SK-N-SH treated with all-trans-retinoic acid at 6 μM for 48 hours (cell line): ENCODE data around the gene CTTNBP2.

Experiments
- ATAC-seq: fragments of 200-7000 bp; cut with Tn5 transposase; 3 replicates; pipeline ENCODE4 v1.9.1; 2020; ENCODE audit warnings: mild to moderate bottlenecking, moderate library complexity
- ARNTL ChIP-seq: fragments of 450-650 bp; formaldehyde crosslinking; IDR thresholded peaks from 2 replicates; pipeline ENCODE4 v1.5.0; 2020; ENCODE audit warnings: low read depth, mild to moderate bottlenecking, moderate library complexity, borderline replicate concordance
- BACH2 ChIP-seq: fragments of 250-450 bp; sonication (Bioruptor Pico); IDR thresholded peaks from 2 replicates; pipeline ENCODE4 v1.9.0; 2021; ENCODE audit warnings: mild to moderate bottlenecking, borderline replicate concordance
- CSDC2 ChIP-seq: fragments of 250-450 bp; sonication (Bioruptor Pico); IDR thresholded peaks from 2 replicates; pipeline ENCODE4 v1.5.0; 2020; ENCODE audit warnings: mild to moderate bottlenecking, moderate library complexity
- ESRRG ChIP-seq: fragments of 250-450 bp; sonication (Bioruptor Pico); IDR thresholded peaks from 2 replicates; pipeline ENCODE4 v1.6.1; 2021; ENCODE audit warnings: mild to moderate bottlenecking
- GLIS3 ChIP-seq: fragments of 250-450 bp; sonication (Bioruptor Pico); IDR thresholded peaks from 2 replicates; pipeline ENCODE4 v1.5.0; 2020; ENCODE audit warnings: mild to moderate bottlenecking, moderate library complexity
- ISL1 ChIP-seq: fragments of 250-450 bp; sonication (Bioruptor Pico); IDR thresholded peaks from 2 replicates; pipeline ENCODE4 v2.1.2; 2022; ENCODE audit warnings: mild to moderate bottlenecking, moderate library complexity
- OSR1 ChIP-seq: fragments of 250-450 bp; sonication (Bioruptor Pico); IDR thresholded peaks from 2 replicates; pipeline ENCODE4 v1.8.0; 2022; ENCODE audit warnings: moderate library complexity, mild to moderate bottlenecking, inconsistent platforms
- PPARA ChIP-seq: fragments of 250-450 bp; sonication (Bioruptor Pico); IDR thresholded peaks from 2 replicates; pipeline ENCODE4 v1.5.0; 2020; ENCODE audit warnings: mild to moderate bottlenecking, borderline replicate concordance
- RARB ChIP-seq: fragments of 250-450 bp; sonication (Bioruptor Pico); IDR thresholded peaks from 2 replicates; pipeline ENCODE4 v1.8.0; 2021; ENCODE audit warnings: mild to moderate bottlenecking, moderate library complexity
- SNAI2 ChIP-seq: fragments of 250-450 bp; sonication (Bioruptor Pico); IDR thresholded peaks from 2 replicates; pipeline ENCODE4 v1.5.0; 2020; ENCODE audit warnings: mild to moderate bottlenecking, moderate library complexity
- TCF4 ChIP-seq: fragments of 250-450 bp; sonication (Bioruptor Pico); IDR thresholded peaks from 2 replicates; pipeline ENCODE4 v1.8.0; 2021; ENCODE audit warnings: mild to moderate bottlenecking, moderate library complexity, borderline replicate concordance
- TOX ChIP-seq: fragments of 250-450 bp; sonication (Bioruptor Pico); IDR thresholded peaks from 2 replicates; pipeline ENCODE4 v1.8.0; 2021; ENCODE audit warnings: mild to moderate bottlenecking, moderate library complexity, borderline replicate concordance
- TSHZ2 ChIP-seq: fragments of 250-450 bp; sonication (Bioruptor Pico); IDR thresholded peaks from 2 replicates; pipeline ENCODE4 v1.5.0; 2020; ENCODE audit warnings: mild to moderate bottlenecking, moderate library complexity
- ZC3H10 ChIP-seq: fragments of 250-450 bp; sonication (Bioruptor Pico); IDR thresholded peaks from 2 replicates; pipeline ENCODE4 v1.5.1; 2021; ENCODE audit warnings: mild to moderate bottlenecking, moderate library complexity
- ZFP3 ChIP-seq: fragments of 250-450 bp; sonication (Bioruptor Pico); IDR thresholded peaks from 2 replicates; pipeline ENCODE4 v1.5.0; 2020; ENCODE audit warnings: mild to moderate bottlenecking, moderate library complexity
- ZFP30 ChIP-seq: fragments of 450-650 bp; formaldehyde crosslinking; IDR thresholded peaks from 2 replicates; pipeline ENCODE4 v1.5.0; 2022; ENCODE audit warnings: mild to moderate bottlenecking, moderate library complexity
- ZNF565 ChIP-seq: fragments of 450-650 bp; formaldehyde crosslinking; conservative IDR thresholded peaks from 2 replicates; pipeline ENCODE4 v1.5.0; 2020; ENCODE audit warnings: low read depth, mild to moderate bottlenecking, moderate library complexity
- ZNF70 ChIP-seq: fragments of 450-650 bp; formaldehyde crosslinking; IDR thresholded peaks from 2 replicates; pipeline ENCODE4 v1.5.0; 2020; ENCODE audit warnings: mild to moderate bottlenecking, moderate library complexity
- ZNF8 ChIP-seq: fragments of 450-650 bp; formaldehyde crosslinking; IDR thresholded peaks from 2 replicates; pipeline ENCODE4 v1.5.0; 2020; ENCODE audit warnings: mild to moderate bottlenecking, moderate library complexity
- TF ChIP-seq, protein P1 (sequence below): fragments of 250-450 bp; sonication (Bioruptor Pico); IDR thresholded peaks from 2 replicates; pipeline ENCODE4 v1.5.1; 2020; ENCODE audit warnings: low read depth, mild to moderate bottlenecking, moderate library complexity
- TF ChIP-seq, protein P2 (sequence below): fragments of 250-450 bp; sonication (Bioruptor Pico); IDR thresholded peaks from 2 replicates; pipeline ENCODE4 v1.5.1; 2021; ENCODE audit warnings: mild to moderate bottlenecking, moderate library complexity
- TF ChIP-seq, protein P3 (sequence below): fragments of 250-450 bp; sonication (Bioruptor Pico); IDR thresholded peaks from 2 replicates; pipeline ENCODE4 v1.8.0; 2020; ENCODE audit warnings: mild to moderate bottlenecking, moderate library complexity, borderline replicate concordance
- TF ChIP-seq, protein P4 (sequence below): fragments of 250-450 bp; sonication (Bioruptor Pico); IDR thresholded peaks from 2 replicates; pipeline ENCODE4 v1.8.0; 2021; ENCODE audit warnings: low read depth, mild to moderate bottlenecking, moderate library complexity, borderline replicate concordance

Gene CTTNBP2

GRCh38 chr7:117889611-117890010 lies 16.4 kb upstream of the CTTNBP2 start:
- ATAC-seq: no peak
- TF ChIP-seq TOX (no peak), ZC3H10 (CRISPR knock-in tag) (no peak), RARB (no peak), SNAI2 (CRISPR knock-in tag) (no peak)
- TF ChIP-seq, protein P1, sequence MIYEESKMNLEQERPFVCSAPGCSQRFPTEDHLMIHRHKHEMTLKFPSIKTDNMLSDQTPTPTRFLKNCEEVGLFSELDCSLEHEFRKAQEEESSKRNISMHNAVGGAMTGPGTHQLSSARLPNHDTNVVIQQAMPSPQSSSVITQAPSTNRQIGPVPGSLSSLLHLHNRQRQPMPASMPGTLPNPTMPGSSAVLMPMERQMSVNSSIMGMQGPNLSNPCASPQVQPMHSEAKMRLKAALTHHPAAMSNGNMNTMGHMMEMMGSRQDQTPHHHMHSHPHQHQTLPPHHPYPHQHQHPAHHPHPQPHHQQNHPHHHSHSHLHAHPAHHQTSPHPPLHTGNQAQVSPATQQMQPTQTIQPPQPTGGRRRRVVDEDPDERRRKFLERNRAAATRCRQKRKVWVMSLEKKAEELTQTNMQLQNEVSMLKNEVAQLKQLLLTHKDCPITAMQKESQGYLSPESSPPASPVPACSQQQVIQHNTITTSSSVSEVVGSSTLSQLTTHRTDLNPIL (CRISPR knock-in tag): no peak

- no peak for ATAC-seq
- TF ChIP-seq, protein P2, sequence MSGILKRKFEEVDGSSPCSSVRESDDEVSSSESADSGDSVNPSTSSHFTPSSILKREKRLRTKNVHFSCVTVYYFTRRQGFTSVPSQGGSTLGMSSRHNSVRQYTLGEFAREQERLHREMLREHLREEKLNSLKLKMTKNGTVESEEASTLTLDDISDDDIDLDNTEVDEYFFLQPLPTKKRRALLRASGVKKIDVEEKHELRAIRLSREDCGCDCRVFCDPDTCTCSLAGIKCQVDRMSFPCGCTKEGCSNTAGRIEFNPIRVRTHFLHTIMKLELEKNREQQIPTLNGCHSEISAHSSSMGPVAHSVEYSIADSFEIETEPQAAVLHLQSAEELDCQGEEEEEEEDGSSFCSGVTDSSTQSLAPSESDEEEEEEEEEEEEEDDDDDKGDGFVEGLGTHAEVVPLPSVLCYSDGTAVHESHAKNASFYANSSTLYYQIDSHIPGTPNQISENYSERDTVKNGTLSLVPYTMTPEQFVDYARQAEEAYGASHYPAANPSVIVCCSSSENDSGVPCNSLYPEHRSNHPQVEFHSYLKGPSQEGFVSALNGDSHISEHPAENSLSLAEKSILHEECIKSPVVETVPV: no peak
- no peak for TF ChIP-seq ARNTL
- TF ChIP-seq OSR1: no peak
- TF ChIP-seq BACH2: no peak
- TF ChIP-seq TCF4 (CRISPR knock-in tag): no peak
- TF ChIP-seq, protein P3, sequence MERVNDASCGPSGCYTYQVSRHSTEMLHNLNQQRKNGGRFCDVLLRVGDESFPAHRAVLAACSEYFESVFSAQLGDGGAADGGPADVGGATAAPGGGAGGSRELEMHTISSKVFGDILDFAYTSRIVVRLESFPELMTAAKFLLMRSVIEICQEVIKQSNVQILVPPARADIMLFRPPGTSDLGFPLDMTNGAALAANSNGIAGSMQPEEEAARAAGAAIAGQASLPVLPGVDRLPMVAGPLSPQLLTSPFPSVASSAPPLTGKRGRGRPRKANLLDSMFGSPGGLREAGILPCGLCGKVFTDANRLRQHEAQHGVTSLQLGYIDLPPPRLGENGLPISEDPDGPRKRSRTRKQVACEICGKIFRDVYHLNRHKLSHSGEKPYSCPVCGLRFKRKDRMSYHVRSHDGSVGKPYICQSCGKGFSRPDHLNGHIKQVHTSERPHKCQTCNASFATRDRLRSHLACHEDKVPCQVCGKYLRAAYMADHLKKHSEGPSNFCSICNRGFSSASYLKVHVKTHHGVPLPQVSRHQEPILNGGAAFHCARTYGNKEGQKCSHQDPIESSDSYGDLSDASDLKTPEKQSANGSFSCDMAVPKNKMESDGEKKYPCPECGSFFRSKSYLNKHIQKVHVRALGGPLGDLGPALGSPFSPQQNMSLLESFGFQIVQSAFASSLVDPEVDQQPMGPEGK: no peak
- no peak for TF ChIP-seq SNAI2 (CRISPR knock-in tag)
- no peak for TF ChIP-seq CSDC2 (CRISPR knock-in tag)
- TF ChIP-seq PPARA (CRISPR knock-in tag): no peak
- no peak for TF ChIP-seq ZFP30 (CRISPR knock-in tag)
- no peak for TF ChIP-seq ISL1 (CRISPR knock-in tag)
- TF ChIP-seq ESRRG (CRISPR knock-in tag): no peak
- TF ChIP-seq ZFP3 (CRISPR knock-in tag): no peak
- no peak for TF ChIP-seq ZNF565 (CRISPR knock-in tag)
- TF ChIP-seq RARB: no peak
- no peak for TF ChIP-seq GLIS3
- TF ChIP-seq, protein P4, sequence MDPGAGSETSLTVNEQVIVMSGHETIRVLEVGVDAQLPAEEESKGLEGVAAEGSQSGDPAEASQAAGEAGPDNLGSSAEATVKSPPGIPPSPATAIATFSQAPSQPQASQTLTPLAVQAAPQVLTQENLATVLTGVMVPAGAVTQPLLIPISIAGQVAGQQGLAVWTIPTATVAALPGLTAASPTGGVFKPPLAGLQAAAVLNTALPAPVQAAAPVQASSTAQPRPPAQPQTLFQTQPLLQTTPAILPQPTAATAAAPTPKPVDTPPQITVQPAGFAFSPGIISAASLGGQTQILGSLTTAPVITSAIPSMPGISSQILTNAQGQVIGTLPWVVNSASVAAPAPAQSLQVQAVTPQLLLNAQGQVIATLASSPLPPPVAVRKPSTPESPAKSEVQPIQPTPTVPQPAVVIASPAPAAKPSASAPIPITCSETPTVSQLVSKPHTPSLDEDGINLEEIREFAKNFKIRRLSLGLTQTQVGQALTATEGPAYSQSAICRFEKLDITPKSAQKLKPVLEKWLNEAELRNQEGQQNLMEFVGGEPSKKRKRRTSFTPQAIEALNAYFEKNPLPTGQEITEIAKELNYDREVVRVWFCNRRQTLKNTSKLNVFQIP (CRISPR knock-in tag): no peak
- no peak for TF ChIP-seq ZNF70
- TF ChIP-seq ZC3H10 (CRISPR knock-in tag): no peak
- no peak for TF ChIP-seq TOX
Measured at GRCh38 chr7:117888627-117889026, 15.4 kb upstream of the CTTNBP2 start.

DNA sequence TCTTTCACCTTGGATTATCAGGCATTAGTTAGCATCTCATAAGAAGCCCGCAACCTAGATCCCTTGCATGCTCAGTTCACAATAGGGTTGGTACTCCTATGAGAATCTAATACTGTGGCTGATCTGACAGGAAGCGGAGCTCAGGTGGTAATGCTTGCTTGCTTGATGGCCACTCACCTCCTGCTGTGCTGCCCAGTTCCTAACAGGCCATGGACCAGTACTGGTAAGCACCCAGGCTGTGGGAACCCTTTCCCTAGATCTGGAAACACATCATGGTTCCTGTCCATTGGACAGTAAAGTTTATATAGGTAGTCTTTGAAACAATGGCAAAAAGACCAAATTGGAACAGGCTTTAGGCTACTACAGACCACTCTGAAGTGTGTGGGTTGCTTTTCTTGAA lies 9.4 kb upstream of the CTTNBP2 start:
- TF ChIP-seq, protein P2: no peak
- TF ChIP-seq ESRRG (CRISPR knock-in tag) (no peak), ZNF8 (CRISPR knock-in tag) (no peak), TCF4 (CRISPR knock-in tag) (no peak), ZFP3 (CRISPR knock-in tag) (no peak), ARNTL (no peak), PPARA (CRISPR knock-in tag) (no peak), ZNF70 (no peak), ZC3H10 (CRISPR knock-in tag) (no peak), GLIS3 (no peak)
- no peak for ATAC-seq

- TF ChIP-seq TSHZ2 (no peak), ZNF565 (CRISPR knock-in tag) (no peak), ZNF70 (no peak), ZFP30 (CRISPR knock-in tag) (no peak), TCF4 (CRISPR knock-in tag) (no peak), ISL1 (CRISPR knock-in tag) (no peak)
- TF ChIP-seq, protein P1 (CRISPR knock-in tag): no peak
- TF ChIP-seq, protein P2: no peak
- ATAC-seq: no peak
Measured at GRCh38 chr7:117876761-117877160, 3.5 kb upstream of the CTTNBP2 start.
